Measurements from ENCODE around the gene FOXP4. TPM values are rescaled to one million over a fixed set of nuclear protein-coding genes. Genes with fewer than 3 reads are reported as not detected.

FOXP4 gene
- polyA plus RNA-seq, 3 donors: 34.3 to 48.4 (median 45.7) TPM

GRCh38 chr6:41543087-41543486, 3.1 kb upstream of the FOXP4 start:
- DNase-seq: no peak

GRCh38 chr6:41545247-41545702, 906 bp upstream of the FOXP4 start:
- no peak for DNase-seq

- DNase-seq: no peak
These were observed 289 bp downstream of the FOXP4 start for GRCh38 chr6:41546475-41546865.

- DNase-seq: no peak
These were observed 951 bp downstream of the FOXP4 start for GRCh38 chr6:41546866-41547798.

- DNase-seq: no peak
These were observed 1.6 kb downstream of the FOXP4 start for GRCh38 chr6:41547799-41548097.

- DNase-seq: no peak
These were observed 2.1 kb downstream of the FOXP4 start for GRCh38 chr6:41548098-41548840.

- DNase-seq: no peak
These were observed 2.9 kb downstream of the FOXP4 start for GRCh38 chr6:41548841-41549642.

- DNase-seq: no peak
These were observed 3.5 kb downstream of the FOXP4 start for GRCh38 chr6:41549673-41550072.

- DNase-seq: no peak
These were observed 5.0 kb downstream of the FOXP4 start for GRCh38 chr6:41551086-41551700.

GRCh38 chr6:41551857-41552256, 5.7 kb downstream of the FOXP4 start:
- DNase-seq: no peak

- DNase-seq: no peak
These were observed 6.5 kb downstream of the FOXP4 start for GRCh38 chr6:41552723-41553122.

- no peak for DNase-seq
These were observed 7.3 kb downstream of the FOXP4 start for GRCh38 chr6:41553405-41553999.

- DNase-seq: no peak
These were observed 9.4 kb downstream of the FOXP4 start for GRCh38 chr6:41555326-41556300.

- DNase-seq: no peak
These were observed 11.2 kb downstream of the FOXP4 start for GRCh38 chr6:41557335-41557734.

GRCh38 chr6:41558033-41558807, 12.0 kb downstream of the FOXP4 start:
- no peak for DNase-seq

GRCh38 chr6:41559655-41560427, 13.7 kb downstream of the FOXP4 start:
- DNase-seq: no peak

- no peak for DNase-seq
These were observed 14.4 kb downstream of the FOXP4 start for GRCh38 chr6:41560431-41561192.

- no peak for DNase-seq
These were observed 15.2 kb downstream of the FOXP4 start for GRCh38 chr6:41561416-41561815.

Data from renal pelvis (tissue), 4 donors.